Thyroid gland (tissue), 4 donors: ENCODE results near the gene EPB41L4A. TPM values are rescaled to one million over a fixed set of nuclear protein-coding genes. Genes with fewer than 3 reads are reported as not detected.

Experiments
- DNase-seq, 2 donors: peaks; one replicate each; pipeline ENCODE4 v3.0.0-alpha.2; 2019
- H3K27ac ChIP-seq, 3 donors: fragments of 200-600 bp; sonication (generic); 1 replicate in 2 of 3; 2 replicates in 1 of 3; pipeline ENCODE4 v1.5.1; 2016 to 2019; ENCODE audit warnings: mild to moderate bottlenecking in 1 of 3, moderate library complexity in 1 of 3
- H3K27me3 ChIP-seq: fragments of 200-600 bp; sonication (generic); one replicate; pipeline ENCODE4 v1.5.1; 2019
- H3K36me3 ChIP-seq, 2 donors: fragments of 200-600 bp; sonication (generic); one replicate each; pipeline ENCODE4 v1.5.1; 2016 to 2019
- H3K4me1 ChIP-seq, 2 donors: fragments of 200-600 bp; sonication (generic); one replicate each; pipeline ENCODE4 v1.5.1; 2017 to 2019
- H3K4me3 ChIP-seq, 3 donors: fragments of 200-600 bp; sonication (generic); replicated peaks in 1 of 3; 1 replicate in 2 of 3; 2 replicates in 1 of 3; pipeline ENCODE4 v1.5.1; 2016; ENCODE audit warnings: mild to moderate bottlenecking in 1 of 3
- H3K9me3 ChIP-seq: fragments of 200-600 bp; sonication (generic); one replicate; pipeline ENCODE4 v1.5.1; 2017
- POLR2A ChIP-seq, 2 donors: fragments of 450-650 bp; IDR thresholded peaks; one replicate each; pipeline ENCODE4 v1.6.1; 2017; ENCODE audit warnings: antibody characterized with exemption in 2 of 2, mild to moderate bottlenecking in 2 of 2, moderate library complexity in 1 of 2
- WGBS, 2 donors: methylation state at CpG; one replicate each; pipeline ENCODE4 v1.1.5; 2017; 5-methylcytosine and 5-hydroxymethylcytosine counted together
- intact Hi-C: fragments of 100-400 bp; cut with DNase I; formaldehyde crosslinking; loops from one replicate; pipeline ENCODE4 v1.15.1; 2023
- total RNA-seq, 4 donors: library from RNA; depleted of rRNA; stranded (reverse); fragments of >200 nt; gene quantifications; one replicate each; pipeline ENCODE4 v1.2.3, GENCODE V29; 2016
- TF ChIP-seq, protein P1 (sequence below), 6 experiments: fragments of 200-600 bp in 3 of 6; fragments of 450-650 bp in 3 of 6; sonication (generic) in 3 of 6; IDR thresholded peaks; one replicate each; pipeline ENCODE4 v1.5.1; 2016 to 2019; ENCODE audit warnings: antibody characterized with exemption in 6 of 6, mild to moderate bottlenecking in 2 of 6, inconsistent platforms in 1 of 6, moderate library complexity in 1 of 6

EPB41L4A gene
- total RNA-seq, 4 donors from 2014 or later, result 31.9 to 44.2 (median 37.5) TPM

DNA sequence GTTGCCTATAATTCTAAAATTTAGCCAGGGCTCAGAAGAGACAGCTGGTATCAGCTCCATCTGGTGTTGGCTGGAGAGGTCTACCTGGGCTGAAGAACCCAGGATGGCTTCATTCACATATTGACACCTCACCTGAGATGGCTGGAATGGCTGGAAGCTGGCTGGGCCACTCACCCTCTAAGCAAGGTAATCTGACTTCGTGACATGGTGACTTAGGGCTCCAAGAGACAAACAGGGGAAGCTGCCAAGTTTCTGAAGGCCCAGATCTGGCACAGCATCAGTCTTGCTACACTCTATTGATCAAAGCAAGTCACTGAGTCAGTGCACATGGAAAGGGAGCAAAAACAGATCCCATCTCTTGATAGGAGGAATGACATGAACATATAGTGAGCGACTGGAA is 102.3 kb downstream of the EPB41L4A start:
- no peaks in the 10 kb centered on the region for H3K9me3 ChIP-seq
- peaks cover 29 to 32% of the 10 kb centered on the region in 2 donors for H3K4me1 ChIP-seq
- 38 to 49% methylated on average over 2 of the region's 2 CpGs for WGBS, 2 donors
- no peaks in the 10 kb centered on the region for H3K36me3 ChIP-seq
- H3K27me3 ChIP-seq, result no peaks in the 10 kb centered on the region
- no peak for TF ChIP-seq POLR2A (IDR thresholded peaks at IDR 0.05)
- TF ChIP-seq, protein P1, sequence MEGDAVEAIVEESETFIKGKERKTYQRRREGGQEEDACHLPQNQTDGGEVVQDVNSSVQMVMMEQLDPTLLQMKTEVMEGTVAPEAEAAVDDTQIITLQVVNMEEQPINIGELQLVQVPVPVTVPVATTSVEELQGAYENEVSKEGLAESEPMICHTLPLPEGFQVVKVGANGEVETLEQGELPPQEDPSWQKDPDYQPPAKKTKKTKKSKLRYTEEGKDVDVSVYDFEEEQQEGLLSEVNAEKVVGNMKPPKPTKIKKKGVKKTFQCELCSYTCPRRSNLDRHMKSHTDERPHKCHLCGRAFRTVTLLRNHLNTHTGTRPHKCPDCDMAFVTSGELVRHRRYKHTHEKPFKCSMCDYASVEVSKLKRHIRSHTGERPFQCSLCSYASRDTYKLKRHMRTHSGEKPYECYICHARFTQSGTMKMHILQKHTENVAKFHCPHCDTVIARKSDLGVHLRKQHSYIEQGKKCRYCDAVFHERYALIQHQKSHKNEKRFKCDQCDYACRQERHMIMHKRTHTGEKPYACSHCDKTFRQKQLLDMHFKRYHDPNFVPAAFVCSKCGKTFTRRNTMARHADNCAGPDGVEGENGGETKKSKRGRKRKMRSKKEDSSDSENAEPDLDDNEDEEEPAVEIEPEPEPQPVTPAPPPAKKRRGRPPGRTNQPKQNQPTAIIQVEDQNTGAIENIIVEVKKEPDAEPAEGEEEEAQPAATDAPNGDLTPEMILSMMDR (IDR thresholded peaks at IDR 0.05), result no peak
- H3K27ac ChIP-seq, result peak overlapping the region; percentile 56 to 77 (median 74)
- H3K4me3 ChIP-seq, result no peak overlapping the region
- DNase-seq, result peak; percentile 75 to 78
- intact Hi-C loops, result no loop called here

DNA sequence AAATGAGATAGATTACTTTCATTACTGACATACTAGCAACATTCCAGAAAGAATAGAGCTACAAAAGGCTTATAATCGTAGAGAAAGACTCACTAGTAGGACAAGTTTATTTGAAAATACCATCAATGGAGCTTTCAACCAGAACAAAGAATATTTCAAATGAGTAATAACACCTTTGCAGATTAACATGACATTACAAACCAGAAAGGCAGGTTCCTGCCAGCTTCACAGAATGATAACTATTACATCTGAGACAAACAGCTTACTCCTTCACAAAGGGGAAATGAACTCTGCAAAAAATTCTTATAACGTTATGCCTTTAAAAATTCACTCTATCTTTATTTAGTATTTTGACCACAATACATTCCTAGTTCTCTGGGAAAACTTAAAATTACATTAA is 103.1 kb downstream of the EPB41L4A start:
- 28 to 30% methylated on average over 2 of the region's 2 CpGs for WGBS, 2 donors

DNA sequence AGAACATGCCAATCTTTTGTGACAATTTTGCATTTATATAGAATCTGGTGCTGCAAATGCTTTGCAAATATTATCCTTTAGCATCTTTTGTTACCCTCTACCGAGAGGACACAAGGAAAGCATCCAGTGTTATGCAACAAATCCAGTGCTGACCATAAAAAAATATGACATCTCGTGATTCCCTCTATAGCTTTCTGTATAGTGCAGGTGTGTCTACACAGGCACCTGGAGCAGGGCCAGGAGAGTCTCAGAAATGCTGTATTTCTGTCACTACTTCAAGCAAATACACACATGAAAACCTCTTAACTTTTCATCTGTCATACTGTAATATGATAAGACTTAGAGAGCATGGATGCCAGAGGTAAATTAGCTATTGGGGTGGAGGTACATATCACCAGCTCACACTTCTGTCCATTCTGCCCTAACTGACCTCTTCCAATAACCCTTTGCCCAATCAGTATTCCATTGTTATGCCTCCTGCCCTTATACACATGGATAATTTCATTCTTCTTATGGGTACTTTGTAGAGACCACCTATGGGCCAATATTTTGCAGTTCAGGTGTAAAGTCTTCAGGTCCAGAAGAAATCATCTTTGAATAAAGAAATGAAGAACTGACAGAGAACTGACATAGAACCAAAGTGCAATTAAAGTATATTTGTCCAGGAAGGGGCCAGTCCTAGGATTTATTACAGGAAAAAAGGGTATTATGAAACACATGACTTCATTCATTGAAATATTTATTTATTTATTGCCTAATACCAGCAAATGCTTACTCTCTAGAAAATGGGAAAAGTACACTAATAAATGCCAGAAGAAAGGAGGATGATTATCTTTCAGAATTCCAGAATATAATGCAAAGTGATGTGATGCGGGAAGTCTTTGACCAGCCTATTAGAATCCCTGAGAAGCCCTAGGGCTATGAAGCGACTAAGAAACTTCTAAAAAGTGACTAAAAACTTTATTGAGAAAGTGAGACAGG is 106.5 kb downstream of the EPB41L4A start:
- intact Hi-C loops, result no loop called here
- H3K27ac ChIP-seq, result no peak overlapping the region
- 94 to 96% methylated on average over 4 of the region's 4 CpGs for WGBS, 2 donors

More for the DNA sequence above, 103.1 kb downstream of the EPB41L4A start:
- no peak for TF ChIP-seq POLR2A (IDR thresholded peaks at IDR 0.05)
- TF ChIP-seq, protein P1 (IDR thresholded peaks at IDR 0.05), result no peak
- Histone ChIP-seq H3K27ac (peak overlapping the region; percentile 56 to 77 (median 74)), H3K4me3 (no peak overlapping the region), H3K27me3 (no peaks in the 10 kb centered on the region), H3K36me3 (no peaks in the 10 kb centered on the region), H3K9me3 (no peaks in the 10 kb centered on the region), H3K4me1 (peaks cover 29 to 31% of the 10 kb centered on the region in 2 donors)
- intact Hi-C loops, result no loop called here
- DNase-seq, result peak in 1 of 2 donors; percentile 28

DNA sequence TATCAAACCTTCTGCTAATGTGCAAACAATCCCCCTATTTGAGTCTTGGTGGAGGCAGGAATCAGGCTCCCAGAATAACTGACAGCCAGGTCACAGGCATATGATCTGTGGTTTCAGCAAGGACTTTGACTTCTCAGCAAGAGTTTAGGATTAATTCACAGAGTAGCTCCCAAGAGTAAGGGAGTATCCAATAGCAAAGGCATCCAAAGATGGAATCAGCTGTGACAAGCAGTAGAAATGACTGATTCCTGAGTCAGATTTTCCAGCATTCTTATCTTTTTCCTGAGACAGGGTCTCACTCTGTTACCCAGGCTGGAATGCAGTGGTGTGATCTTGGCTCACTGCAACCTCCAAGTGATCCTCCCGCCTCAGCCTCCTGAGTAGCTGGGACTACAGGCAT is 108.3 kb downstream of the EPB41L4A start:
- DNase-seq, result no peak

More for the DNA sequence above, 106.5 kb downstream of the EPB41L4A start:
- TF ChIP-seq POLR2A (IDR thresholded peaks at IDR 0.05), result no peak
- TF ChIP-seq, protein P1 (IDR thresholded peaks at IDR 0.05), result no peak
- Histone ChIP-seq H3K9me3 (no peaks in the 10 kb centered on the region), H3K4me3 (no peak overlapping the region), H3K27me3 (no peaks in the 10 kb centered on the region), H3K36me3 (no peaks in the 10 kb centered on the region), H3K4me1 (peaks cover 23 to 24% of the 10 kb centered on the region in 2 donors)
- DNase-seq, result no peak

More for the DNA sequence above, 108.3 kb downstream of the EPB41L4A start:
- Histone ChIP-seq H3K4me3 (no peak overlapping the region), H3K36me3 (no peaks in the 10 kb centered on the region), H3K4me1 (peaks cover 6 to 10% of the 10 kb centered on the region in 2 donors), H3K27ac (no peak overlapping the region), H3K9me3 (no peaks in the 10 kb centered on the region), H3K27me3 (no peaks in the 10 kb centered on the region)
- TF ChIP-seq, protein P1 (IDR thresholded peaks at IDR 0.05), result no peak
- no peak for TF ChIP-seq POLR2A (IDR thresholded peaks at IDR 0.05)
- intact Hi-C loops, result no loop called here
- WGBS, 2 donors, result 80 to 92% methylated on average over 1 of the region's 1 CpG
